GM19397 (cell line): ENCODE results near the gene HIRA.

Experiments used
- ATAC-seq: cut with Tn5 transposase; IDR thresholded peaks from one replicate; pipeline ENCODE4 v1.9.1; 2021; ENCODE audit warnings: mild to moderate bottlenecking, moderate library complexity; ENCODE audit not compliant: unreplicated experiment

Gene HIRA

DNA sequence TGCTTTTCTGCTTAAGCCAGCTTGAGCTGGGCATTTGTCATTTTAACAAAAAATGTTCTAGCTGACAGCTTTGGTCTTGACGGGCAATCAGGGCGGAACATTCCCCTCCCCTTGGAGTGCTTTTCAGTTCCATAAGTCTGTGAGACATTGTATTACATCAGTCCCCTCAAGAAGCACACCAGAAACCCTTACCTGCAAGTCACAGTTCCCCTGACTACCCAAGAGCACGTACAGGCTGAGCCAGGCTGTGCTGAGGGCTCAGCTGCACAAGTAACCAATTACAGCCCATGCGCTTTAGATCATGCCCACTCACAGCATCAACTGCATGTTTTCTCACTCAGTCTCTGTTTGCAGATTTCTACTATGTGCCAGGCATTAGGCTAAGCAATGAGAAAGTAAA, 19.1 kb downstream of the HIRA start:
- ATAC-seq, result no peak

DNA sequence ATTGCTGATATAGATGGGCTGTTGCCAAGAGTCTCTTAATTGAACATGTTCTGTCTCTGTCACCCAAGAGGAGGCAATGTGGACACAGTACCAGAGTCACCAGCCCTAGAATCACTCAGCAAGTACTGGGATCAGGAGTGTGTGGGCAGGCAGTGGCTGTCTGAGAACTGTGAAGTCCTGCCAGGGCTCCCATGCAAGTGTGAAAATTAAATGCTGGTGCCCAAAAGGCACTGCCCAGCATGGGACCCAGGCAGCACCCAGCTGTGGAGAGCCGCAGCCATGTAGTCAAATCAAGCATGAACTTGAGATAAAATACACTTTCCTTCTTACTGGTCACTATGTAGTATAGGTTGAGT, 19.9 kb downstream of the HIRA start:
- ATAC-seq, result no peak

DNA sequence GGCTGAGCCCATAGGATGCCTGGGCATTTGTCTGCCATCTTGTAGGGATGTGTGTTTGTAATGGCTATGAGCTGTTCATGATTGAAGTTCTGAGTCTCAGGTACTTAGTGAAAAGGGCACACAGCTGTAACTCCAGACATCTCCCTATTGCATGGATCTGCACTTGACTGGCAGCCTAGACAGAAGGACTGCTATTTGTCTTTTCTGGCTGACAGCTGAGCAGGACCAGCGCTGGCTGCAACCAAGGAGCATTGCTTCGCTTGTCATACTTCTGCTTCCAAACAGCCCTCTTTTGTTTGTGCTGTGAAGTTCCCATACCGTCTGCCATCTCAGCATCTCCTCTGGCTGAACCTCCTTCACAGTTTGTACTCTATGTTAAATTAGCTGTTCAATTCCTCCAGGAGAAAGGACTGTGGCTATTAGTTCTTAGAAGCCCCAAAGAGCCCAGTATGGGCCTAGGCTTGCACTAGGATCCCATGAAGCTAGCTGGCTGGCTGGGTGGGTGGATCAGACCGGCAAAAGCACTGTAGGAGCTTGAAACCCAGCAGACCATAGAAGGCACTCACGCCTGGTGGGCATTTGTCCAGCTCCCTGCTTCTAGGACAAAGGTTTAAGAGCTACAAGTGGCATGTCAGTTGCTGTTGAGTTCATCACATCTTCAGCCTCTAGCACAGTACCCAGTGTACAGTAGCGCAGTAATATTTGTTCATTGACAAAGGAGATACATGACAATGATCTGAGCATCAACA, 20.4 kb downstream of the HIRA start:
- ATAC-seq, result no peak

DNA sequence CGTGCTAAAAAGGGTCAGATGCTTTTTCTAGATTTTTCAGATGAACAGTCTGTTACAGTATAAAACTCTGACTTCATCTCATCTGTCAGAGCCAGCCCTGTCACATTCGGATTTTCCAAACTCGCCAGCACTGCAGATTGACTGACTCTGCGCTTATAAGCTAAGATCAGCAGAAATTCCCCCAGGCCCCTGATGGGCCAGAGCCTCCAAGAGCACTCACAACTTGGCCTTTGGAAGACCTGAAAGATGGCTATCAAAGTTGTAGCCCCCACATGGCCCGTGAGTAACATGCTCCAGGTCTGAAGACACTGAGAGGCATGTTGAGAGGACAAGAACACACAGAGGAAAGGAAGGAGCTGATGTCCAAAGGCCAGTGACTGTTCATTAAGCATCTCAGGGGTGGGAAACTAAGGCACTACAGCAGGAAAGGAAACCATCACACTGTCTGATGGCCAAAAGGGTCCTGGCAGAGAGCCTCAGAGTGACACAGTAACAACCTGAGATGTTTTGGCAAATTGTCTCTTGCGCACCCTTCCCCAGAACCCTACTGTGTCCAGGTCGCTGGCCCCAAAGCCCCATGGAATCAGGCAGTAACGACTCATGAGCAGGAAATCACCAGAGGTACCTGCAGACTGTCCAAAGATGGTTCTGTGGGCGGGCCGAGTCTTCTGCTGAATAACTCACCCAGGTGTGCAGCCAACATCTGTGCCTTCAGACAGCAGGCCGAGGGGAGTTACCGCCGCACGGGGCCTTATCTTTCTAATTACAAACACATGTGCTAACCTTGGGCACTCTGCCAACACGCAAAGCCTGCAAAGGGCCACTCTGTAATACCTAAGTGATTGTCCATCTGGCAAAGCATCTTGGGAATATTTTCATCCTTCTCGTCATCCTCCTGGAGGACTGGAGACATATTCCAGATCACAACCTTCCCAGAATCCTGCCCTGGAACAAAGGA, 23.6 kb downstream of the HIRA start:
- no peak for ATAC-seq

DNA sequence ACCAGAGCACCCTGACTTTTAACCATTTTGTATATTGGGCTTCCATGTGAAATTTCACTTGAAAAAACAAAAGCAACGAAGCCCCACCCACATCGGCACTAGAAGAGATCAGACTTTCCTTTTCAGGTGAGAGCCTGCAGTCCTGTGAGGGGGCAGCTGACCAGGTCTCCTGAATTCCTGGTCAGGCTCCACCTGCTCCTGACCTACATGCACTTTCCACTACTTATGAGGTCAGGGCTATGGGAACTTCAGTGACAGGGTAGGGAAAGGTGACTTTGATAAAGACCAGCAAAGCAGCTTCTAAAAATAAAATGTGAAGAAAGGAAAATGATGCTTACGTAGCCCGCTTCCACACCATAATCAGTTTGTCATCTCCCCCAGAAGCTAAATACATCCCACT, 24.7 kb downstream of the HIRA start:
- ATAC-seq, result no peak

DNA sequence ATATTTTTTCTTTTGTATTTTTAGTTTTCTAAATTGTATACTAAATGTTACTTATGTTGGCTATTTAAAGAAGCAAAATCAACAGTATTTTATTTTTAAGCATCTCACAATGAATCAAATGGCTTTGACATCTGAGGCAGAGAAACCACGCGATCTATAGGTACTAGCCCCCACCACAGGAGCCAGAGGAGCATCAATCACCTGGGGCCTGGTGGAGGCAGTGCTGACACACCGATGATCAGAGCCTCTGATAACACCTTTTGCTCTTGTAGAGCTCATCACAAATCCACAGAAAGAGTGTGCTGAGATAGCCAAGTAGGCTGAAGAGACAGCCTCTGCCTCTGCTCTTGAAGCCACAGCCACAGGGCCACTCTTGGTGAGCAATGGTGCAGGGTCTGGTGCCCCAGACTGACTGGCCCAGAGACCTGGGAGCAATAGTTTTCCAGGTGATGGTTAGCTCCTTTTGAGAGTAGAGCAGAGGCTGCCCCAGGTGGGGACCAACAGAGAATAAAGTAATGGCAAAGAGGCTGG, 25.2 kb downstream of the HIRA start:
- ATAC-seq, result no peak

DNA sequence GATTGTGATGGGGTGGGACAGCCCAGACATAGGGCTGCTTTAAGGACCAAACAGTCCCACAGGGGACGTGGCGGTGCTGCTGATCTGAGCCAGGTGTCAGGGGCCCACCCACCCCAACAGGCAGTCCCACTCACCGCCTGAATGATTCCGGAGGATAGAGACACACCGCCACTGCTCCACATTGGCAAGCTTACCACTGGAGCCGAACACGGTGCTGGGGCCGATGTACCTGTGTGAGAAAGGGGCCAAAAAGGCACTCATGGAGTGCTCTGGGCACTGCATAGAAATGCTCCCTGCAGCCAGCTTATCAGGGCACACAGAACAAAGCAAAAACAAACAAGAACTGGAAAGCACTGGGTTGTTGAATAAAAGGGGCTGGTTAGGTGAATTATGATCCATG, 25.9 kb downstream of the HIRA start:
- ATAC-seq, result no peak

DNA sequence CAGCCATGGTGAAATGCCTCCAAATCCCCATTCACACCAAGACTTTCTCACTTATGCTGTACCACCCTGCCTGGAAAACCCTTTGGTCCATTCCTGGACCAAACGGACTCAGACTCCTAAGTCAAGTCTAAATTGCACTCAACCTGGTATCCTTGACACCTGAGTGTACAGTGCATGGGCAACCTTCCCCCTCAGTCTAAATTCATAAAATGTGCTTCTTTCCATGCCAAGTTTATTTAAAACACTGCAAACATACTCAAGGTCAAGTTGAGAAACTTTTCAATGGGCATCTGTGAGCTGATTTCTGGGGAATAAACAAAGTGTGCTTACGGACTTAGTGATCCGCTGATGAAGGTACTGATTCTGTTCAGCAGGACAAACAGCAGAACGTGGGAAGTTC, 26.4 kb downstream of the HIRA start:
- ATAC-seq, result no peak

DNA sequence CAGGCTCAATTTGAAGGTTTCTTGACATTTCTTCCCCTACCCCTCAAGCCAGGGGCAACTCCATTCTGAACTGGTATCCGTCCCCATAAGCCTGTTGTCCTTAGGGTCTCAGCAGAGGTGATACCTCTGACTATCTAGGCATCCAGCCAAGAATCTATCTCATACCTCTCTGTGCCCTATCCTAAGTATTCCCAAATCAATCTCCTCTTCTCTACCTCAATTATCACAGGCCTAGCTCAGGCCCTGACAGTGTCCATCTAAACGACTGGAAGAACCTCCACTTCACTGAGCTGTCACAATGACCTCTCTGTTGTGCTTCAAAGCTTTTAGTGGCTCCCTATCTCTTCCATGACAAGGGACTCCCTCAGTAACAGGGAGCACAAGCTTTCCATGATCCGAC, 26.9 kb downstream of the HIRA start:
- ATAC-seq, result no peak

DNA sequence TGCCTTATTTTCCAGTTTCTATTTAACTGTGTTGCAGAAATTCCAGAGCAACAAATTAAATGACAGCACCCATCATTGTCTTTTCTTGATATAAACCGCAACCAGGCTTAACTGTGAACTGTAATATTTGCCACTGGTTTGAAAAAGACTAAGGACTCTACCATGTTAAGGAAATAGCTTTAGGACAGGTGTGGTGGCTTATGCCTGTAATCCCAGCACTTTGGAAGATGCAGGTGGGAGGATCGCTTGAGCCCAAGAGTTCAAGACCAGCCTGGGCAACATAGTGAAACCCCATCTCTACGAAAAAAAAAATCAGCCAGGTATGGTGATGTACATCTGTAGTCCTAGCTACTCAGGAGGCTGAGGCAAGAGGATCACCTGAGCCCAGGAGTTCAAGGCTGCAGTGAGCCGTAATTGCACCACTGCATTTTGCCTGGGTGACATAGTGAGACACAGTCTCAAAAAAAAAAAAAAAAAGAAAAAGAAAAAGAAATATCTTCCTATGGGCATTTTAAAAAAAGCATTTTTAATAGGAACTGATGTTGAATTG, 28.8 kb downstream of the HIRA start:
- no peak for ATAC-seq

DNA sequence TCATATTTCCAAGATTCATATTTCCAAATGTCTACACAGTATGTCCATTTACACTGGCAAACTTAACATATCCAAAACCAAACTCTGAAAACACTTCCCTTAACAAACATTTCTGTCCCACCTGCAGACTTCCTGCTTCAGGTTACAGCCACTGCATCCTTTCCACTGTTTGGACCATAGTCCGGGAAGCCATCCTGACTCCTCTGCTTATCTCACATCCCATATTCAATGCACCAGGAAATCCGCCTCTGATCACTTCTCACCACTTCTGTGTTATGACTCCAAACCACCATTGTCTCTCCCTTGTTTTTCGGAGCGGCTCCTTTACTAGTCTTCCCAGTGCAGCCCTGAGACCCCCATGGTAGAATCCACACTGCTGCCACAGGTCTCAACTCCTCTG, 30.1 kb downstream of the HIRA start:
- ATAC-seq, result no peak

DNA sequence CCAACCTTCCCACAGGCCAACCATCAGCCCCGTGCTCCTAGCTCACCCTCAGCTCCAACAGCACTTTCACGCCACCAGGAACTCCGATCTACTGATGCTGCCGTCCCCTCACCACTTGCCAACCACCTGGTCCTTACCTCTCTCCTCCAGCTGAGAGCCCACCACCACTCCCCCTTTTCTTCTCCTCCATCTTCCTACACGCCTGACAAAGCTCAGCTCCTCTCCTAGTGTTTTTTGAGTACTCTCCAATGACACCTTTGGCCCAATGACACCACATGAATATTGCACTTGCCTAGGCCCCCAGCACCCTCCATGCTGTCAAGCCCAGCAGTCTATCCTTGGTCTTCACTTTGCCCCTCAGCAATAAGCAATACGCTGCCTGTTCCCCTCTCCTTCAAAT, 30.7 kb downstream of the HIRA start:
- ATAC-seq, result no peak

DNA sequence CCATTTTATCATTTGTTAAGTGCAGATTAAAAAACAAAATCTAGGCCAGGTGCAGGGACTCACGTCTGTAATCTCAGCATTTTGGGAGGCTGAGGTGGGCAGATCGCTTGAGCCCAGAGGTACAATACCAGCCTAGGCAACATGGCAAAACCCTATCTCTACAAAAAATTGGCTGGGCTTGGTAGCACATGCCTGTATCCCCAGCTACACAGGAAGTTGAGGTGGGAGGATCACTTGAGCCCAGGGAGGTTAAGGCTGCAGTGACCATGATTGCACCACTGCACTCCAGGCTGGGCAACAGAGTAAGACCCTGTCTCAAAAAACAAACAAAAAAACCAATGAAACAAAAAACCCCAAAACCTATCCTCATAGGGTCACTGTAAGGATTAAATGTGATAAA, 32.9 kb downstream of the HIRA start:
- ATAC-seq, result no peak

DNA sequence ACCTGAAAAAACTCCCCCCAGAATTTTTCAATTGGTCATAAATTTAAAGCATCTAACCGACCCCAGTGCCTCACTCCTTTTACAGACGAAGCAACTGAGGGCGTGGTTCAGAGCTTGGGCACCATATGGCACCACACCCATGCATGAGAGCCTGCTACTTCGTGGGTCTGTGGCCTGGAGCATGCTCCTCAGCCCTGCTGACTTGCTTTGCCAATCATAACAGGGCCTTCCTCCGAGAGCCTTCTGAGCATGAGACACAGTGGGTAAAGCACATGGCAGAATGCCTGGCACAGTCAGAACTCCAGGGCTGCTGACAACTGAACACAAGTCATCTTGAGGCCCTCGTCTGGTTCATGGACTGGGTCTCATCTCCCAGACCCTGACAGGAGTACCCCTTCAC, 33.3 kb downstream of the HIRA start:
- ATAC-seq, result no peak

DNA sequence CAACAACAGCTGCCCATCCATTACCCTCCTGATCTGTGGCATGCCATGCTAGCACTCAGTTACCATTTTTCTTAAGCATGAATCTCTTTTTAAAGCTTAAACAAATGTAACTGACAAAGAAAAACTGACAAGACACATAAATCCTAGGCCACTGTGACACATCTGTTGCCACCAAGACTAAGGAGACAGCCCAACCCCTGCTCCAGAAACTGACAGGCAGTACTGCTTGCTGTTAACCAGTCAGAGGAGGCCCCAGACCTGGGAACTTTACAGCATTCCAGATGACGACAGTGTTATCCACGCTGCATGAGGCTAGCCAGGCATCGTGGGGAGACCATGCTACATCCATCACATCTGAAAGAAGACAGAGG, 33.8 kb downstream of the HIRA start:
- ATAC-seq, result no peak

DNA sequence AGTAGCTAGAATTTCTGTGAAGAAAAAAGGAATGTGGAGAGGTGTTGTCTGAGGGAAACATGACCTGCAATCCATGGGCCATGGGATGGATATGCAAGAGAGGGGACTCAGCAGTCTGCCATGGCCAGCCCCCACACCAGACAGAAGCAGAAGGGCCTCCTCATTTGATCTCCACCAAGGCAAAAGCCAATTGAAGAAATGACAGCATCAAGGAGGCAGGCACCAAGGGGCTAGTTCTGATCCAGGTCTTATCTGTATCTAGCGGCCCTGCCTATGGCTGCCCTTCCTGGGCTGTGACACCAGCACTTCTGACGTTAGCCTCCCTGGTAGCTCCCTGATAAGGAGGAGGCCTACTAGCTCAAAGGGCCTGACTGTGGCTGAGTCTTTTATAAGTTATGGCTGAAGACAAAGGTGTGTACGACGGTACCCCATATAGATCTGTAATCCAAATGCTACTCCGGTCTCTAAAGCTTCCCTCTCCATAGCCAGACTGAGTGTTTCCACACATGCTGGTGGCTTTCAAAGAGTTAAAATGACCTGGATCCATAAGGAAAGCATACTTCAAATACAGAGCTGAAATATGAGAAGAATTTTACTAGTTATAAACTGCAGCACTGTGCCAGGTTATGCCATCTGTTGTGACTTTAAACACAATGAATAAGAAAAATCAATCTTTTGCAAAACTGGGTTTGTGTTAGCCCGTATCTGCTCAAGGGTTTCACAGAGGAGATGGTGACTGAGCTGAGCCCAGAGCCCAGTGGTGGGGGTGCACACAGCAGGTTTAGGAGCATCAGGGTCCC, 34.4 kb downstream of the HIRA start:
- ATAC-seq, result no peak

DNA sequence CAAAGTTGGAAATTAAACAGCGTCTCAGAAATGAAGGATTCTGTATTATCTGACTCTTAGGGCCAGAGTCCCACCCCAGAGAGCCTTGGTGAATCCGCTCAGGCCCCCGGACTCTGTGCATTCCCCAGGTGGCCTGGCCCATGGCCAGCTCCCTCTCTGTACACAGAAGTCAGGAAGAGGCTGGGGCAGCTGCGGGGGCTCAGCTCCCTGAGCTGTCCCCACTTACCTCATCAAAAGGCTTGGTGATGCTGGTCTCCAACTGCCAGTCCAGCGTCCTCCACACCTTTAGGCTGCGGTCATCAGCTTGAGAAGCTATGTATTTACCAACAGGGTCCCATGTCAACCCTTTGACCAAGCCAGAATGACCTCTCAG, 35.0 kb downstream of the HIRA start:
- no peak for ATAC-seq

DNA sequence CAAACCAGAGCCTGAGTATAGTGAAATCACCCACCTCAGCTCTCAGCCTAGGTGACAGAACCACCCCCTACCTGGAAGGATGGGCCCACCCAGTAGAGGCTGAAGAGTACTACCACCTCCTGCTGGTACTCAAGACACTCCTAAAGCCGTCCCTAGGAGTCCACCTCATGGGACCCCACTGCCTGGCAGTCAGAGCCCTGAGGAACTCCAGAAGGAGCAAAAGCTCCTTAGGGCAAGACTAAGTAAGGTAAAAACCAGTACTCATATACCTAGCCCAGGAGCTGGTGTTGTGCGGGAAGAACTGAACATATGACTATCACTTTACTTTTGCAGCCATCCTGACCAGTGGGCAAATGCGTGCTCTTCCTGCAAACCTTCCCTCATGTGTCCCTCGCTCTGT, 36.3 kb downstream of the HIRA start:
- ATAC-seq, result no peak

DNA sequence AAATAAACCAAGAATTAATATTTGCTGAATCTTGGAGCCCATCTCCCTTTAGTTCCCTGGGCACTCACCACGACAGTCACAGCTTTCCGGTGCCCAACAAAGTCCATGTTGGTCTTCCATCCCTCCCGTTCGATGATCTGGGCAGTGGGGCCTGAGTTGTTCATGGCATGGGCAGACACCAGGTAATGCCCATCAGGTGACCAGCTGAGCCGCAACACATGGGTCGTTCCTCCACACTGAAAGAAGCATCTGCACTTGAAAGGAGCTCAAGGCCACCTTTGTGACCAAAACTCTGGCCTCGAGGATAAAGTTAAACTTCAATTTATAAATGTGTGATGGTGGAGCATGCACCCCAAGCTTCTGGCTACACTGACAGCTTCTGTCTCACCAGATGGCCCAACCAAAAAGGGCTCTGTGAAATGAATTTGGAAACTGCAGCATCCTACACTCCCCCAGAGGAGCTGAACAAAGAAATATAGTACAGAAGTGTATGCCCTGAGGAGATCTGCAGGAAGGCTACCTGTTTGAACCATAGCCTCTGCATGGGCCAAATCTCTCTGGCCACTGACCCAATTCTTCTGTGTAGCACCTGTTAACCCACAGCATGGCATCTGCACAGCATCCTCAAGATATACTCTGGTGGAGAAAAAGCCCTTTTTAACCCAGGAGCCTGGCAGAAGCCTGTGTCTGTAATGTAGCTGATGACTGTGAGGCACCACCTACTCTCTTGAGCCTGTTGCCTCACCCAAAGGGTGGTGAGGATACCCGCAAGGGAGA, 37.1 kb downstream of the HIRA start:
- no peak for ATAC-seq

DNA sequence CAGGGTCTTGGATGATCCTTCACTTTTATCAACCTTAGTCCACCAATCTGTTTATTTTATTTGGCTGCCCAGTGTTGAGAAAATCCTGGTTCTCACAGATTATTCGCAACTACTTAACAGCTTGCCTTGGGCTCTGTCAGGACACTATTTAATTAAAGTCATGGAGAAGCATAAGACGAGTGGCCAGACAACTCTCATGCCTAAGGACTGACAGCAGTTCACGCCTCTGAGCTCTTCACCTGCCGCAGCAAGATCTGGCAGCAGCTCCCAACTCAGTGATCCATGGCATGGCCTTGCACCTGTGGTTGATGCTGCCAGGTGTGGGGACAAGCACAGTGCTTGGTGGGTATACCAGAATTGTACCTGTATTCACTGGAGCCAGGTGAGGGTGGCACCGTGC, 37.8 kb downstream of the HIRA start:
- no peak for ATAC-seq
